GM19043 (cell line): ENCODE results near the gene PLGRKT.
"Not testable (repeated sequence)": the region's sequence is repeated elsewhere in the genome, so short reads cannot be mapped to it uniquely, and the experiment has no call there.

Experiments used
- ATAC-seq: cut with Tn5 transposase; IDR thresholded peaks from one replicate; pipeline ENCODE4 v1.9.1; 2021; ENCODE audit warnings: low read depth; ENCODE audit not compliant: unreplicated experiment

The PLGRKT gene

DNA sequence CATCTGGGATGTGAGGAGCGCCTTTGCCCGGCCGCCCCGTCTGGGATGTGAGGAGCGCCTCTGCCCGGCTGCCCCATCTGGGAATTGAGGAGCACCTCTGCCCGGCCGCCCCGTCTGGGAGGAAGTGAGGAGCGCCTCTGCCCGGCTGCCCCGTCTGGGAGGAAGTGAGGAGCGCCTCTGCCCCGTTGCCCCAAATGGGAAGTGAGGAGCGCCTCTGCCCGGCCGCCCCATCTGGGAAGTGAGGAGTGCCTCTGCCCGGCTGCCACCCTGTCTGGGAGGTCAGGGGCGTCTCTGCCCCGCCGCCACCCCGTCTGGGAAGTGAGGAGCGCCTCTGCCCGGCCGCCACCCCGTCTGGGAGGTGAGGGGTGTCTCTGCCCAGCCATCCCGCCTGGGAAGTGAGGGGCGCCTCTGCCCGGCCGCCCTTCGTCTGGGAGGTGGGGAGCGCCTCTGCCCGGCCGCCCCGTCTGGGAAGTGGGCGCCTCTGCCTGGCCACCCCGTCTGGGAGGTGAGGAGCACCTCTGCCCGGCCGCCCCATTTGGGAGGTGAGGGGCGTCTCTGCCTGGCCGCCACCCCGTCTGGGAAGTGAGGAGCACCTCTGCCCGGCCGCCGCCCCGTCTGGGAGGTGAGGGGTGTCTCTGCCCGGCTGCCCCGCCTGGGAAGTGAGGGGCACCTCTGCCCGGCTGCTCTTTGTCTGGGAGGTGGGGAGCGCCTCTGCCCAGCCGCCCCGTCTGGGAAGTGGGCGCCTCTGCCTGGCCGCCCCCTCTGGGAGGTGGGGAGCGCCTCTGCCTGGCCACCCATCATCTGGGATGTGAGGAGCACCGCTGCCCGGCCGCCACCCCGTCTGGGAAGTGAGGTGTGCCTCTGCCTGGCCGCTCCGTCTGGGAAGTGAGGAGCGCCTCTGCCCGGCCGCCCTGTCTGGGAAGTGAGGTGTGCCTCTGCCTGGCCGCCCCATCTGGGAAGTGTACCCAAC is 3.6 kb downstream of the PLGRKT start:
- not testable (repeated sequence) for ATAC-seq

DNA sequence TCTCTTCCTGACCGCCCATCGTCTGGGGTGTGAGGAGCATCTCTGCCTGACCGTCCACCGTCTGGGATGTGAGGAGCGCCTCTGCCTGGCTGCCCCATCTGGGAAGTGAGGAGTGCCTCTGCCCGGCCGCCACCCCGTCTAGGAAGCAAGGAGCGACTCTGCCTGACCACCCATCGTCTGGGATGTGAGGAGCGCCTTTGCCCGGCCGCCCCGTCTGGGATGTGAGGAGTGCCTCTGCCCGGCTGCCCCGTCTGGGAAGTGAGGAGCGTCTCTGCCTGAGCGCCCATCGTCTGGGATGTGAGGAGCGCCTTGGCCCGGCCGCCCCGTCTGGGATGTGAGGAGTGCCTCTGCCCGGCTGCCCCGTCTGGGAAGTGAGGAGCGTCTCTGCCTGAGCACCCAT is 4.4 kb downstream of the PLGRKT start:
- not testable (repeated sequence) for ATAC-seq

DNA sequence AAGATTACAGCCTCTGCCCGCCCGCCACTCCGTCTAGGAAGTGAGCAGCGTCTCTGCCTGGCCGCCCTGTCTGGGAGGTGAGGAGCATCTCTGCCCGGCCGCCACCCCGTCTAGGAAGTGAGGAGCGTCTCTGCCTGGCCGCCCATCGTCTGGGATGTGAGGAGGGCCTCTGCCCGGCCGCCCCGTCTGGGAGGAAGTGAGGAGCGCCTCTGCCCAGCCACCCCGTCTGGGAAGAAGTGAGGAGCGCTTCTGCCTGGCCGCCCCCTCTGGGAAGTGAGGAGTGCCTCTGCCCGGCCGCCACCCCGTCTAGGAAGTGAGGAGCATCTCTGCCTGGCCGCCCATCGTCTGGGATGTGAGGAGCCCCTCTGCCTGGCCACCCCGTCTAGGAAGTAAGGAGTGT is 4.8 kb downstream of the PLGRKT start:
- ATAC-seq: not testable (repeated sequence)

DNA sequence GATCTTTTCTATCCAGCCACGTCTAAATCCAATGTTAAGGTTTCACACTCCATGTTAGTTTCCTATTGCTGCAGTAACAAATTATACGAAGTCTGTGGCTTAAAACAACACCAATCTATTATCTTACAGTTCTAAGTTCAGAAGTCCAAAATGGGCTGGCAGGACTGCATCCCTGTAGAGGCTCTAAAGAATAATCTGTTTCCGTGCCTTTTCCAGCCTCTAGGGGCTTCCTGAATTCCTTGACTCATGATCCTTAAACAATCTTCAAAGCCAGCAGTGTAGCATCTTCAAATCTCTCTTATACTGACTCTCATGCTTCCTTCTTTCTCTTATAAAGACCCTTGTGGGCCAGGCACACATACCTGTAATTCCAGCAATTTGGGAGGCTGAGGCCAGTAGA is 6.8 kb downstream of the PLGRKT start:
- ATAC-seq: no peak

DNA sequence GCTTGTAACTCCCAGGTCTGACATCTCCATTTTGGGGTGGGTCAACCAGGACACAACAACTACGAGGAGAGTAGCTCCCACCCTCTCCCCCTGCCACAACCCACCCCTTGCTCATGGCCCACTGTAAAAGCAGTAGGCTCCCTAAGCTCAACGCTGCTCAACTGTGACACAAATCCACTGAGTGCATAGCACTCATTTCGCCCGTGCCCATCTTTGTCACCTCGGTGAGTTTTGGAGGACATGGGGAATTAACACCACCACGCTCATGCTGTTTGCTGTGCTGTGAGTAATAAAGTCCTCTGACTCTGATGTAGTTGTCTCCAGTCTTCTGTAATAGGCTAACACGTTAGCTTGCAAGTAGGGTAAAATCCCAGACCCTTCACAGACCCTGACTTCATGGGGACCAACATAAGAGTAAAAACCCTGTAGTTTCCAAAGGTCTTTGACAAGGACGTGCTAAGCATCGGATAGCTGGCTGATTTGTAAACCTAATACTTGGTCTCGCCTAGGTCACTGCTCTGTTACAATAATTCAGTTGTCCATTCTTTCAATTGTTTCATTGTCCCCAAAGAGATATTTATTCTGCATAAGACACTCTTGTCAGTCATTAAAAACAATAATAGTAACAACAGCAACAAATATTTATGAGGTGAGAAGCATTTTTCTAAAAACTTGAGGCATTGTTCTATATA is 7.7 kb downstream of the PLGRKT start:
- no peak for ATAC-seq

- no peak for ATAC-seq
Measured at GRCh38 chr9:5428794-5429528, 8.8 kb downstream of the PLGRKT start.

- ATAC-seq: no peak
Measured at GRCh38 chr9:5428172-5428571, 9.6 kb downstream of the PLGRKT start.

DNA sequence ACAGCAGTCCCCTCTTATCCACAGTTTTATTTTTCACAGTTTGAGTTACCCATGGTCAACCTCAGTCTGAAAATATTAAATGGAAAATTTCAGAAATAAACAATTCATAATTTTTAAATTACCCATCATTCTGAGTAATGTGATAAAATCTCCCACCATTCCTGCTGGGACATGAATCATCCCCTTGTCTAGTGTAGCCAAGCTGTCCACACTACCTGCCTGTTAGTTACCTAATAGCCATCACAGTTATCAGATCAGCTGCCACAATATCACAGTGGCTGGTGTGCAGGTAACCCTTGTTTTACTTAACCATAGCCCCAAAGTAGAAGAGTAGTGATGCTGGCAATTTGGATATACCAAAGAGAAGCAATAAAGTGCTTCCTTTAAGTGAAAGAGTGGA is 10.7 kb downstream of the PLGRKT start:
- no peak for ATAC-seq

DNA sequence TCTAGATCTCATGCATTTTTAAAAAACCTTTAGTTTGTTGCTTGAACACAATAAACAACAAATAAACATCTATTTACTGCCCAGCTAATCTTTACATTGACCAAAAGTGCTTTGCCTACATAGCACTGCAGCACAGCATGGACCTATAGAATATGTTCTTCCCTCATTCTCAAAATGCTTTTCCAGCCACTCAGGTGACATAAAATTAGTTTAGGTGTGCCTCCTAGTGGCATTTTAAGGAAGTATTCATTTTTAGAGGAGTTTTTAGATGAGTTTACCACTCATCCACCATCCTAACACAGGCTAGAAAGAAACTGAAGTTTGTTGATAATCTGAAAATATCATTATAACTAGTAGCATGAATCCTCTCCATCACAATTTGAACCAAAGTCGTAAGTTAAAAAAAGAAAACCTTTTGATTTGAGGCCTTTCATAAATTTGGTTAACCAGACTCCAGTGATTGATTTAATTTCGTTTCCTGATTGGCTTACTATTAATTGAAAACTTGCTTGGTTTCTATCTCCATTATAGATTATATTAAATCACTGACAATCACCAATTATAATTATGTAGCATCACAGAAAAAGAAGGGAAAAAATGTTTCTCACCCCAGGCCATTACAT is 12.6 kb downstream of the PLGRKT start:
- no peak for ATAC-seq

DNA sequence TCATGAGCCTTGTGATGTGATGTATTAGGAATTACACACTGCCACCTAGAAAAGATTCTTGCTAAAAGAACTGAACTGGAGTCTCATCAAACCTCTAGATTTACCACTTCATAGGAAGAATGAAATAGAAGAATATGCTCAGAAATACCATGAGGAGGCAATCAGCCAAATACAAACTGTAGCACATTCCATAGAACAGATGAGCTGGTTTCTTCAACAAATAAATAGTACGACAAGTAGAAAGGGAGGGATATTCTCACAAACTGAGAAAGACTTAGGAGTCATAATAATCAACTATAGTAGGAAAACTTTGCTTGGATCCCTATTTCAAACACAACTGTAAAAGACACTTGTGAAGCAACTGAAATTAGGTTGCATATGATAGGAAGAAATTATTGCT is 15.4 kb downstream of the PLGRKT start:
- no peak for ATAC-seq

- ATAC-seq: no peak
Measured at GRCh38 chr9:5421163-5421562, 16.6 kb downstream of the PLGRKT start.

- ATAC-seq: no peak
Measured at GRCh38 chr9:5419987-5420386, 17.7 kb downstream of the PLGRKT start.

- ATAC-seq: no peak
Measured at GRCh38 chr9:5418481-5418880, 19.2 kb downstream of the PLGRKT start.

- no peak for ATAC-seq
Measured at GRCh38 chr9:5416953-5417352, 20.8 kb downstream of the PLGRKT start.

DNA sequence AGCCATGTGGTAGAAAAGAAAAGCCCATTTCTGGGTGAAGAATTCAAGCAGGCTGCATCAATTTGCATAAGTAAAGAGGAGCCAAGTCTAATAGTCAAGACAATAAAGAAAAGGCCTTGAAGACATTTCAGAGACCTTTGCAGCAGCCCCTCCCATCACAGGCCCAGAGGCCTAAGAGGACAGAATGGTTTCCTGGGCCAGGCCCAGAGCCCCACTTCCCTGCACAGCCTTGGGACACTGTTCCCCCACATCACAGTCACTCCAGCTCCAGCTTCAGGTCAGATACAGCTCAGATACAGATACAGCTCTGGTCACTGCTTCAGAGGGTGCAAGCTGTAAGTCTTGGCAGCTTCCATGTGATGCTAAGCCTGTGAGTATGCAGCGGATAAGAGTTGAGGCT is 29.1 kb downstream of the PLGRKT start:
- no peak for ATAC-seq

- ATAC-seq: no peak
Measured at GRCh38 chr9:5402217-5402616, 35.5 kb downstream of the PLGRKT start.

GRCh38 chr9:5397547-5397946 is 40.2 kb downstream of the PLGRKT start:
- not testable (repeated sequence) for ATAC-seq

GRCh38 chr9:5395428-5395827 is 42.3 kb downstream of the PLGRKT start:
- ATAC-seq: no peak

DNA sequence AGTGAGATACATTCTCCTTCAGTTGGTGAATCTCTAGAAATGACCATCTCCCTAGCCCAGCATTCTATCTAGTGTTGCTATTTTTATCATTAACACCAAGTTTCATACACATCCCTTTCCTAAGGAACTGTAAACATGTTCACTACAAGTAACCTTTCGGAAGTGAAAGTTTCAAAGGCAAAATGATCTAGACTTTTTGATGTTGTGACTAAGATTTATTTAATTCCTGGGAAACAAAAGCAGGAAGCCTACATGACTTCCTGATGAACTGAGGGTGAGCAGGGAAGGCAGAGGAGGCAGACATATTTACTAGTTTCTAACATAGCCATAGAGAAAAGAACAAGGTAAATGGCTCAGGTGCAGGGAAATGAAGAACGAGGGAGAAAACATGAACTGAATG is 43.7 kb downstream of the PLGRKT start:
- not testable (repeated sequence) for ATAC-seq

GRCh38 chr9:5393497-5393896 is 44.2 kb downstream of the PLGRKT start:
- no peak for ATAC-seq

DNA sequence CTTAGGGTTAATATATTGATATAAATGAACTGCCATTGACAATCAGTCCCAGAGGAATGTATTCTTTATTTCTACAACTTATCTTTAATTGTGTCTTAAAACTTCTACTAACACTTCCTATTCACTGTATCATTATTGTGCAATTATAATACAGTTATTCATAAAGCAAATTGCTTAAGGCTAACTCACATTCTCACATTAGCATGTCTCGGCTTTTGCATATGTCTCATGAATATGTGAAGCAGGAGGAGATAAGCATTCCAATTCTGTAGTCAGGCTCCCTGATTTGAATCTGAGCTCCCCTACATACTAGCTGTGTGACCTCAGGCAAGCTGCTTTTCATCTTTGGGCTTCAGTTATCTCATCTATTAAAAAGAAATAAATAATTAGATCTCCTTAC is 45.4 kb downstream of the PLGRKT start:
- no peak for ATAC-seq
